ENCODE data around the gene PLD1. TPM values are rescaled to one million over a fixed set of nuclear protein-coding genes. Genes with fewer than 3 reads are reported as not detected.
"Not testable (repeated sequence)": the region's sequence is repeated elsewhere in the genome, so short reads cannot be mapped to it uniquely, and the experiment has no call there.

PLD1 gene
- total RNA-seq, 4 donors from 2014 or later = 30.9 to 67.9 (median 56.0) TPM

GRCh38 chr3:171747223-171747920 lies 62.9 kb downstream of the PLD1 start:
- DNase-seq = no peak
- H3K27ac ChIP-seq = peak overlapping the region in 1 of 4 donors; percentile 54
- H3K9me3 ChIP-seq = no peaks in the 10 kb centered on the region
- H3K4me1 ChIP-seq = peaks cover 0 to 77% (median 14%) of the 10 kb centered on the region in 3 donors
- H3K36me3 ChIP-seq = peaks cover 0 to 20% (median 0%) of the 10 kb centered on the region in 3 donors
- WGBS, 2 donors = 73 to 90% methylated on average over 2 of the region's 2 CpGs
- no peak overlapping the region for H3K4me3 ChIP-seq
- intact Hi-C loops (cut with DNase I) = no loop called here
- TF ChIP-seq POLR2A (IDR thresholded peaks at IDR 0.05) (no peak), CTCF (IDR thresholded peaks at IDR 0.05) (no peak)
- H3K27me3 ChIP-seq = no peaks in the 10 kb centered on the region

- H3K4me3 ChIP-seq; H3K27me3 ChIP-seq; H3K27ac ChIP-seq; H3K9me3 ChIP-seq; DNase-seq; intact Hi-C loops (cut with DNase I): not testable (repeated sequence)
- WGBS, 2 donors = 86 to 96% methylated on average over 7 to 9 of the region's 11 CpGs
- Histone ChIP-seq H3K36me3 (peaks cover 0 to 20% (median 0%) of the 10 kb centered on the region in 3 donors), H3K4me1 (peaks cover 0 to 76% (median 14%) of the 10 kb centered on the region in 3 donors)
These were observed 63.7 kb downstream of the PLD1 start for GRCh38 chr3:171746320-171747222.

- Histone ChIP-seq H3K27ac (no peak overlapping the region), H3K9me3 (no peaks in the 10 kb centered on the region), H3K4me3 (no peak overlapping the region), H3K27me3 (no peaks in the 10 kb centered on the region), H3K36me3 (peaks cover 0 to 20% (median 0%) of the 10 kb centered on the region in 3 donors), H3K4me1 (peaks cover 0 to 77% (median 14%) of the 10 kb centered on the region in 3 donors)
- 92 to 100% methylated on average over 2 to 4 of the region's 40 CpGs for WGBS, 2 donors
- intact Hi-C loops (cut with DNase I) = no loop called here
- no peak for DNase-seq
- no peak for TF ChIP-seq CTCF (IDR thresholded peaks at IDR 0.05)
- TF ChIP-seq POLR2A (IDR thresholded peaks at IDR 0.05) = no peak
These were observed 64.5 kb downstream of the PLD1 start for GRCh38 chr3:171745577-171746319.

GRCh38 chr3:171744158-171744741 lies 66.0 kb downstream of the PLD1 start:
- H3K4me1 ChIP-seq = peaks cover 0 to 65% (median 16%) of the 10 kb centered on the region in 3 donors
- 73 to 81% methylated on average over 4 to 5 of the region's 5 CpGs for WGBS, 2 donors
- intact Hi-C loops (cut with DNase I) = no loop called here
- H3K36me3 ChIP-seq = peaks cover 0 to 20% (median 0%) of the 10 kb centered on the region in 3 donors
- no peaks in the 10 kb centered on the region for H3K9me3 ChIP-seq
- H3K27ac ChIP-seq = no peak overlapping the region
- H3K4me3 ChIP-seq = no peak overlapping the region
- no peak for TF ChIP-seq CTCF (IDR thresholded peaks at IDR 0.05)
- no peak for TF ChIP-seq POLR2A (IDR thresholded peaks at IDR 0.05)
- no peak for DNase-seq
- no peaks in the 10 kb centered on the region for H3K27me3 ChIP-seq

Data from esophagus squamous epithelium (tissue), 5 donors.